Activated B cell treated with CpG ODN at 0.5 μM for 24 hours (primary cell): ENCODE measurements around the gene RNF207. TPM values are rescaled to one million over a fixed set of nuclear protein-coding genes. Genes with fewer than 3 reads are reported as not detected.

Source experiments
- ATAC-seq: fragments of 200-7000 bp; cut with Tn5 transposase; one replicate; pipeline ENCODE4 v1.10.0; 2021; ENCODE audit warnings: low read depth, mild to moderate bottlenecking, moderate library complexity
- CTCF ChIA-PET: fragments of 350-600 bp; sonication (Branson Sonifier 250); formaldehyde crosslinking; loops from one replicate; lab custom pipeline; 2021; ENCODE audit warnings: antibody characterized with exemption; lab: Charles Lee
- POLR2A ChIA-PET: fragments of 350-600 bp; sonication (Branson Sonifier 250); formaldehyde crosslinking; loops from one replicate; lab custom pipeline; 2021; ENCODE audit warnings: antibody characterized with exemption; lab: Charles Lee
- DNase-seq: peaks from one replicate; pipeline ENCODE4 v3.0.0; 2022
- H3K27ac Mint-ChIP-seq: one replicate; pipeline ENCODE4 v1.8.0; 2020; ENCODE audit warnings: mixed read lengths
- H3K27me3 Mint-ChIP-seq: one replicate; pipeline ENCODE4 v1.8.0; 2021; ENCODE audit warnings: mixed read lengths
- H3K36me3 Mint-ChIP-seq: one replicate; pipeline ENCODE4 v1.8.0; 2021; ENCODE audit warnings: low read depth, mixed read lengths
- H3K4me1 Mint-ChIP-seq: one replicate; pipeline ENCODE4 v1.8.0; 2021; ENCODE audit warnings: mixed read lengths
- H3K4me3 Mint-ChIP-seq: one replicate; pipeline ENCODE4 v1.8.0; 2020; ENCODE audit warnings: mild to moderate bottlenecking, mixed read lengths
- H3K9me3 Mint-ChIP-seq: one replicate; pipeline ENCODE4 v1.8.0; 2020; ENCODE audit warnings: mixed read lengths
- intact Hi-C: fragments of 100-400 bp; cut with micrococcal nuclease; formaldehyde crosslinking; loops from one replicate; pipeline ENCODE4 v1.15.1; 2024
- total RNA-seq: library from RNA; stranded (reverse); gene quantifications from 2 replicates; pipeline ENCODE4 v1.2.3, GENCODE V29; 2022
- TF ChIP-seq, protein P1 (sequence below): fragments of 200-600 bp; IDR thresholded peaks from one replicate; pipeline ENCODE4 v1.8.0; 2022; ENCODE audit warnings: antibody characterized with exemption, mild to moderate bottlenecking

The RNF207 gene
- total RNA-seq, 1 donor from 2014 or later, result 3.3 TPM

DNA sequence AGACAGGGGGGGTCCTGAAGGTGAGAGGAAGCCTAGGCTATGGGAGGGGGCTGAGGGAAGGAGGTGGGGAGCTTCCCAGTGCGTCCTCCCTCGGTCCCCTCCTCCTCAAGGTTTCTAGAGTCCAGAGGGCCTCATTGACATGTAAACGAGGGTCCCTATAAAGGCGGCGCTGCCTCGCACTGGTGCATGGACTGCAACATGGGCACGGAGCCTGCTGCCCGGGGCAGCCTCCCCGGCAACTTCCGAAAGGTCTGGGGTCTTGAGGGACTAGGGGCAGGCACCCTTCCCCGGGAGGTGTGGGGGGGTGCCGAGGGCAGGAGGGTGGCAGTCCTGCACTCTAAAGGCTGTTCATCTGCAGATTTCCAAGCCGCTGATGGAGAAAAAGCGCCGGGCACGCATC lies 38.1 kb downstream of the RNF207 start, which contains the start of gene HES3:
Gene HES3 (plus strand): TSS at position 187 of the 400 bp plus-strand sequence. CDS start 187 bp downstream, at position 374.
- peaks cover 15% of the 10 kb centered on the region for H3K4me1 Mint-ChIP-seq
- no peak for DNase-seq
- ATAC-seq, result no peak
- peaks cover 44% of the 10 kb centered on the region for H3K27me3 Mint-ChIP-seq
- no peak within 1 kb of the TSS for H3K4me3 Mint-ChIP-seq
- TF ChIP-seq, protein P1, sequence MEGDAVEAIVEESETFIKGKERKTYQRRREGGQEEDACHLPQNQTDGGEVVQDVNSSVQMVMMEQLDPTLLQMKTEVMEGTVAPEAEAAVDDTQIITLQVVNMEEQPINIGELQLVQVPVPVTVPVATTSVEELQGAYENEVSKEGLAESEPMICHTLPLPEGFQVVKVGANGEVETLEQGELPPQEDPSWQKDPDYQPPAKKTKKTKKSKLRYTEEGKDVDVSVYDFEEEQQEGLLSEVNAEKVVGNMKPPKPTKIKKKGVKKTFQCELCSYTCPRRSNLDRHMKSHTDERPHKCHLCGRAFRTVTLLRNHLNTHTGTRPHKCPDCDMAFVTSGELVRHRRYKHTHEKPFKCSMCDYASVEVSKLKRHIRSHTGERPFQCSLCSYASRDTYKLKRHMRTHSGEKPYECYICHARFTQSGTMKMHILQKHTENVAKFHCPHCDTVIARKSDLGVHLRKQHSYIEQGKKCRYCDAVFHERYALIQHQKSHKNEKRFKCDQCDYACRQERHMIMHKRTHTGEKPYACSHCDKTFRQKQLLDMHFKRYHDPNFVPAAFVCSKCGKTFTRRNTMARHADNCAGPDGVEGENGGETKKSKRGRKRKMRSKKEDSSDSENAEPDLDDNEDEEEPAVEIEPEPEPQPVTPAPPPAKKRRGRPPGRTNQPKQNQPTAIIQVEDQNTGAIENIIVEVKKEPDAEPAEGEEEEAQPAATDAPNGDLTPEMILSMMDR, result no peak
- intact Hi-C loops, result loop anchor here (2.0 to 10.0 kb wide), 5 partner anchors 45 to 729 kb away; partner anchors contain the start of gene RPL22
- no peaks in the 10 kb centered on the region for H3K36me3 Mint-ChIP-seq
- CTCF ChIA-PET, result no interaction called here
- H3K9me3 Mint-ChIP-seq, result no peaks in the 10 kb centered on the region
- POLR2A ChIA-PET, result no interaction called here
- no peak within 1 kb of the TSS for H3K27ac Mint-ChIP-seq

DNA sequence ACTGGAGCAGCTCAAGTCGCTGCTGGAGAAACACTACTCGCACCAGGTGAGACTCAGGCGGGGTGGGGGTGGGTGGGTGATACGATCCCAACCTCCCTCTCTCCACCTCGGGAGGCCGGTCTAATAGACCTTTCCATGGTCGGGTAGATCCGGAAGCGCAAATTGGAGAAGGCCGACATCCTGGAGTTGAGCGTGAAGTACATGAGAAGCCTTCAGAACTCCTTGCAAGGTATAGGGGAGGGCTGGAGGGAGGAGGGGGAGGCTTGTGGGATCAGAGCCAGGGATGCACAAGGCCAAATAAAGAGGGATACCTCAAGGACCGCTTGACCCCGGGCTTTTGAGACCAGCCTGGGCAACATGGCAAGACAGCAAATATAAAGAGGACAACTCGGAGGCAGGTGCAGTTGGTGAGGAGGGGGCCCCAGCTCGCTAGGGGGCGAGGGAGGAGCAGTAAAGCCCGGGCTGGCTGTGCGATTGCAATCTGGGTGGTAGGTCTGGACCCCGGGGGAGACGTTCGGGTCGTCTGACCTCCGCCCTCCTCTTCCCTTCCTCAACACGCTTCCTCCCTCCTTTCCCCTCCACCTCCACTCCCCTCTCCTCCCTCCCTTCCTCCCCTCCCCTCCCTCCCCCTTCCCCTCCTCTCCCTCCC lies 38.6 kb downstream of the RNF207 start:
- ATAC-seq (no peak), DNase-seq (no peak)
- H3K36me3 Mint-ChIP-seq, result no peaks in the 10 kb centered on the region
- TF ChIP-seq, protein P1, result no peak
- ChIA-PET POLR2A (no interaction called here), CTCF (interaction anchor here (0.6 to 1.0 kb wide), 5 partner anchors 8 to 136 kb away, joined by 3 to 6 read pairs (median 3); partner anchors contain the start of genes ICMT and RNF207)
- no peaks in the 10 kb centered on the region for H3K9me3 Mint-ChIP-seq
- H3K4me1 Mint-ChIP-seq, result peaks cover 15% of the 10 kb centered on the region
- H3K27ac Mint-ChIP-seq, result no peak overlapping the region
- peaks cover 40% of the 10 kb centered on the region for H3K27me3 Mint-ChIP-seq
- no peak overlapping the region for H3K4me3 Mint-ChIP-seq
- intact Hi-C loops, result loop anchor here (2.0 to 10.0 kb wide), 5 partner anchors 46 to 730 kb away; partner anchors contain the start of gene RPL22

GRCh38 chr1:6245086-6245868 lies 39.4 kb downstream of the RNF207 start:
- no peaks in the 10 kb centered on the region for H3K36me3 Mint-ChIP-seq
- H3K27ac Mint-ChIP-seq, result no peak overlapping the region
- ATAC-seq (peak; percentile 84), DNase-seq (peak; percentile 78)
- H3K4me3 Mint-ChIP-seq, result no peak overlapping the region
- POLR2A ChIA-PET, result no interaction called here
- H3K9me3 Mint-ChIP-seq, result no peaks in the 10 kb centered on the region
- peaks cover 15% of the 10 kb centered on the region for H3K4me1 Mint-ChIP-seq
- intact Hi-C loops, result loop anchor here (2.0 to 10.0 kb wide), 5 partner anchors 46 to 730 kb away; partner anchors contain the start of gene RPL22
- TF ChIP-seq, protein P1, result no peak
- CTCF ChIA-PET, result interaction anchor here (0.6 to 3.8 kb wide), 9 partner anchors 9 to 193 kb away, joined by 3 to 32 read pairs (median 3); partner anchors contain the start of genes ICMT and RNF207
- peaks cover 40% of the 10 kb centered on the region for H3K27me3 Mint-ChIP-seq

DNA sequence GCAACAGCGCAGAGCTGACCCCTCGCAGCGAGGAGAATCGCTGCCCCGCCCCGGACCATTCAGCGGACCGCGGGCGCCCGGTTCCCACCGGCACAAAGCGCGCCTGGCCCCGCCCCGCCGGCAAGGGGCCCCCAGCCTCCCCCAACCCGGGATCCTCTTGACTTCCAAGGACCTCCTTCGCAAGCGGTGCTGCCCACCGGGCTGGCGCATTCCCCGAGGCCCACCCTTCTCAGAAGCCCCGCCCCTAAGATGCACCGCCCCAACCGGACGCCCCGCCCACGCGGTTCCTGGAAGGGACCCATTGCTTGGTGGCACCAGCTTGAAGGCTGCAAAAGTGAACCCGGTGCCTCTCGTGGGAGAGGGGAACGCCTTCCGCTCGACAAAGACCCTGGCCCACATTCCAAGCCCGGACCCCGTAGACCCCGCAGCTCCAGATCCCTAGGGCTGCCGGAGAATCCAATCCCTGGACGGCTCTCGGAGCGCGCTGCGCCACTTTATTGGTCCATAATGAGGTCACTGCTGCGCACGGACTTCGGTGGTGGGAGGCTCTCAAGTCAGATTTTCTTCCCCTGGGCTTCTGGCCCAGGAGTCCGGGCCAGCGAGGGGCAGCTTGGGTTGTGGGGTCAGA lies 40.1 kb downstream of the RNF207 start:
- POLR2A ChIA-PET, result interaction anchor here (0.7 kb wide), 1 partner anchor 148 kb away, joined by 3 read pairs; the partner anchor contains the start of gene ACOT7
- TF ChIP-seq, protein P1, result no peak
- DNase-seq (no peak), ATAC-seq (no peak)
- intact Hi-C loops, result loop anchor here (1.0 to 10.0 kb wide), 9 partner anchors 47 to 731 kb away; partner anchors contain the start of gene RPL22
- Mint-ChIP-seq H3K4me3 (no peak overlapping the region), H3K27ac (no peak overlapping the region), H3K4me1 (peaks cover 15% of the 10 kb centered on the region), H3K9me3 (no peaks in the 10 kb centered on the region), H3K36me3 (no peaks in the 10 kb centered on the region), H3K27me3 (peaks cover 42% of the 10 kb centered on the region)
- CTCF ChIA-PET, result interaction anchor here (0.9 to 3.8 kb wide), 10 partner anchors 17 to 195 kb away, joined by 3 to 32 read pairs (median 5); no protein-coding TSS in a partner anchor
